ENCODE measurements around the gene GMDS.

Gene GMDS

GRCh38 chr6:2230659-2231277, 14.6 kb downstream of the GMDS start:
- Histone ChIP-seq H3K9me3 (replicated peaks; ENCODE audit: insufficient read depth, low read length) (no peaks in the 10 kb centered on the region), H3K4me2 (ENCODE audit: low read depth, low read length) (peak overlapping the region; percentile 64), H3K9ac (ENCODE audit: low read length) (no peak overlapping the region; the same call in 1 of the 2 replicates), H3K9me2 (replicated peaks; ENCODE audit: insufficient read depth, low read length) (no peaks in the 10 kb centered on the region), H3F3A (ENCODE audit: insufficient read depth, low read length) (no peaks in the 10 kb centered on the region; the same call in 1 of the 2 replicates), H3K27ac (ENCODE audit: low read length) (peak overlapping the region; percentile 41; the same call in 1 of the 2 replicates), H3K4me1 (ENCODE audit: low read length) (peaks cover 10% of the 10 kb centered on the region), H3K36me3 (replicated peaks; ENCODE audit: insufficient read depth, low read length) (no peaks in the 10 kb centered on the region), H3K79me2 (ENCODE audit: low read length) (peaks cover 52% of the 10 kb centered on the region), H2AFZ (ENCODE audit: low read length) (0 out of 2 replicates have a peak overlapping the region, but pooled peaks have one; percentile 5), H4K20me1 (ENCODE audit: insufficient read depth, low read length) (no peaks in the 10 kb centered on the region), H3K27me3 (replicated peaks; ENCODE audit: insufficient read depth, low read length) (no peaks in the 10 kb centered on the region), H3K4me3 (ENCODE audit: low read length) (peak overlapping the region; percentile 13; the same call in 1 of the 2 replicates)
- TF ChIP-seq EZH2 (optimal IDR thresholded peaks at IDR 0.05; ENCODE audit: low read depth, low read length) (no peak), EZH2phosphoT487 (IDR thresholded peaks at IDR 0.05; ENCODE audit: low read length) (no peak), CTCF (IDR thresholded peaks at IDR 0.05; ENCODE audit: low read length) (no peak)
- DNase-seq = peak; percentile 34

GRCh38 chr6:2229742-2230141, 15.7 kb downstream of the GMDS start:
- H3K4me3 ChIP-seq (ENCODE audit: low read length) = no peak overlapping the region
- H3K9me2 ChIP-seq (replicated peaks; ENCODE audit: insufficient read depth, low read length) = no peaks in the 10 kb centered on the region
- no peak overlapping the region for H3K27ac ChIP-seq (ENCODE audit: low read length)
- H3K9ac ChIP-seq (ENCODE audit: low read length) = no peak overlapping the region
- peaks cover 10% of the 10 kb centered on the region for H3K4me1 ChIP-seq (ENCODE audit: low read length)
- no peak overlapping the region for H3K4me2 ChIP-seq (ENCODE audit: low read depth, low read length)
- H4K20me1 ChIP-seq (ENCODE audit: insufficient read depth, low read length) = no peaks in the 10 kb centered on the region
- no peaks in the 10 kb centered on the region for H3K36me3 ChIP-seq (replicated peaks; ENCODE audit: insufficient read depth, low read length)
- H3K79me2 ChIP-seq (ENCODE audit: low read length) = peaks cover 57% of the 10 kb centered on the region
- TF ChIP-seq EZH2 (optimal IDR thresholded peaks at IDR 0.05; ENCODE audit: low read depth, low read length) = no peak
- no peak for TF ChIP-seq CTCF (IDR thresholded peaks at IDR 0.05; ENCODE audit: low read length)
- TF ChIP-seq EZH2phosphoT487 (IDR thresholded peaks at IDR 0.05; ENCODE audit: low read length) = no peak
- H3K9me3 ChIP-seq (replicated peaks; ENCODE audit: insufficient read depth, low read length) = no peaks in the 10 kb centered on the region
- no peak for DNase-seq
- no peaks in the 10 kb centered on the region; the same call in 1 of the 2 replicates for H3F3A ChIP-seq (ENCODE audit: insufficient read depth, low read length)
- H3K27me3 ChIP-seq (replicated peaks; ENCODE audit: insufficient read depth, low read length) = no peaks in the 10 kb centered on the region
- H2AFZ ChIP-seq (ENCODE audit: low read length) = no peak overlapping the region

- Histone ChIP-seq H3K27ac (ENCODE audit: low read length) (no peak overlapping the region), H4K20me1 (ENCODE audit: insufficient read depth, low read length) (no peaks in the 10 kb centered on the region), H3F3A (ENCODE audit: insufficient read depth, low read length) (no peaks in the 10 kb centered on the region; the same call in 1 of the 2 replicates), H3K4me3 (ENCODE audit: low read length) (no peak overlapping the region), H3K27me3 (replicated peaks; ENCODE audit: insufficient read depth, low read length) (no peaks in the 10 kb centered on the region), H3K9ac (ENCODE audit: low read length) (no peak overlapping the region), H3K36me3 (replicated peaks; ENCODE audit: insufficient read depth, low read length) (no peaks in the 10 kb centered on the region), H3K79me2 (ENCODE audit: low read length) (peaks cover 56% of the 10 kb centered on the region), H3K4me1 (ENCODE audit: low read length) (peaks cover 10% of the 10 kb centered on the region), H3K4me2 (ENCODE audit: low read depth, low read length) (no peak overlapping the region), H3K9me2 (replicated peaks; ENCODE audit: insufficient read depth, low read length) (no peaks in the 10 kb centered on the region), H2AFZ (ENCODE audit: low read length) (no peak overlapping the region), H3K9me3 (replicated peaks; ENCODE audit: insufficient read depth, low read length) (no peaks in the 10 kb centered on the region)
- no peak for TF ChIP-seq EZH2 (optimal IDR thresholded peaks at IDR 0.05; ENCODE audit: low read depth, low read length)
- no peak for TF ChIP-seq EZH2phosphoT487 (IDR thresholded peaks at IDR 0.05; ENCODE audit: low read length)
- TF ChIP-seq CTCF (IDR thresholded peaks at IDR 0.05; ENCODE audit: low read length) = no peak
- DNase-seq = no peak
These were observed 16.4 kb downstream of the GMDS start for GRCh38 chr6:2229039-2229438.
